C1 segment of cervical spinal cord (tissue), 14 donors: ENCODE measurements around the gene CCDC85A.

Experiments
- DNase-seq, 14 donors: peaks; one replicate each; lab custom pipeline; 2025; lab: John Stamatoyannopoulos, UW

Gene CCDC85A

DNA sequence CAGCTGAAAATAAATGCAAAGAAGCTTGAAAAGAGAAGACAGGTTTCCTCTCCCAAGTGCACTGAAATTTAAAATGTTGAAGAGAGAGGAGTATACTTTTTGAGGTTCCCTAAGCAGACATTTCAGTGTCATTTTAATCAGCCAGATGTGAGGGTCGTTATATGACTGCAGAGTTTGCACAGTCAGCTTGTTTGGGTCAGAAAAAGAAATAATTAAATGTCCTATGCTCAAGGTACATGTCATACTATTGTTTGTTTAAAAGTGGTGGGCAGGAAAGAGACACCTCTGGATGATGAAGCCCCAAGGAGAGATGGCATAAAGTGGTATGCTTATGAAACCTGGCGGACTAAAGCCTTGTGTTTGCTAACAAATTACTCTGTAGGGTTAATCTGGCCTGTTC is 55.2 kb downstream of the CCDC85A start:
- DNase-seq: no peak

DNA sequence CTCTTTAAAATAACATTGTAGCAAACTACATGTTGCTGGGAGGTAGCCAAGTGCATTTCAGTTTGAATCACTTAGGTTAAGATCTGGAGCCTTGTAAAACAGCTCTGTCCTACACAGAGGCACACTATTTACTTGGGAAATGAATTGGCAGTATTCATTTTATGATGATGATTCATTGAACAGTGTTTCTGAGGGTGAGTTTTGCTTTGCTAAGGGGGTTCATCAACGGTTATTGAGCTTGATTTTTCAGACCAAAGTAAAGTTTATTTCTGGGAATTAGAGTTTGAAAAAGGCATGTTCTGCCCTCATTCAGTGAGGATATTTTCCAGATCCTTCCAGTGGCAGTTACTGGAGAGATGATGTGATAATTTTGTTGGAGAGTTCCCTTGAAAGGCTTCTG is 55.6 kb downstream of the CCDC85A start:
- no peak for DNase-seq

DNA sequence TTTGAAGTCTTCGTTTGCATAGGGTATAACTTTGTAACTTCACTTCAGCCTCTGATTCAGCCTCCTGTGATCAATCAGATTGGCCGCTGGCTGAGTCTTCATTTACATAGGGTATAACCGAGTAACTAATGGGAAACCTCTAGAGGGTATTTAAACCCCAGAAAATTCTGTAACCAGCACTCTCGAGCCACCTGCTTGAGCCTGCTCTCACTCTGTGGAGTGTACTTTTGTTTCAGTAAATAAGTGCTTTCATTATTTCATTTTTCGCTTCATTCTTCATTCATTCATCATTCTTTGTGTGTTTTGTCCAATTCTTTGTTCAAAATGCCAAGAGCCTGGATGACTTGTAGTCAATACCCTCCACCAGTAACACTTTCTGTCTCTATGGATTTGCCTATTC is 56.4 kb downstream of the CCDC85A start:
- DNase-seq: no peak

DNA sequence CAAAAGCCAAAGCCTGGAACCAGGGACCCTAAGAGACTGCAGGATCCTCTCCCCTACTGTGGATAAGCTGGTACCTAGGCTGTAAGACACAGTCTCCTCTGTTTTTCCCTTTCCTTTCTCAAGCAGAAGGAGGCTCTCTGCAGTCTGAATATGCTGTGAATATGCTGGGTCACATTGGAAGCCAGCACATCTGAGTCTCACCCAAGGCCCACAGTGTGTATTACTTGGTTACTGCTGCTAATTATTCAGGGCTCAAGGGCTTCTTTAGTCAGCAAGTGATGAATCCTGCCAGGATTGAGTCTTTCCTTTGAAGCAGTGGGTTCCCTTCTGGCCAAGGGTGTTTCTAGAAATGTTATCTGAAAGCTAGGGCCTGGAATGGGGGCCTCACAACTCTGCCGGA is 60.7 kb downstream of the CCDC85A start:
- no peak for DNase-seq

DNA sequence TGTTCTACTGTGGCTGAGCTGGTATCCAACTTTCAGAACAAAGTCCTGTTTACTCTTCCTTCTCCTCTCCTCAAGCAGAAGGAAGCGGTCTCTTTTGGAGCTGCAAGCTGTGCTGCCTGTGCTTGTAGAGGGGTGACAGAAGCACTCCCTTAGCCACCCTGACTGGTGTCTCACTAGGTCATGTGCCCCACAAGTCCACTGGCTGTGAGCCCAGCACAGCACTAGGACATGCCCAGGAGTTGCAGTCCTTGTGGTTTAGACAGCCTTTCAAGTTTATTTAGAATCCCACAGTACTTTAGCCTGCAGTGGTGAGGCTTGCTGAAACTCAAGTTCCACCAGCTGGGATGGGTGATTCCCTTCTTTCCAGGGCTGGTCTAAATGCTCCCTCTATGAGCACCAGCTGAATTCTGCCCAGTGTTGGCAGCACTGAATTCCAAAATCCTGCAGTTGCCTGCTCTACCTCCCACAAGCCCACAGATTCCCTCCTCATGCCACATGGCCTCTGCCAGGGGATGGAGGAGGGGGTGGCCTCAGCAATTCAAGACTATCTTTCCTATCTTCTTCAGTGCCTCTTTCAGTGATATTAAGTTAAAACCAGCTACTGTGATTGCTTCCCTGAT is 61.2 kb downstream of the CCDC85A start:
- DNase-seq: peak in 2 of 14 donors; percentile 0 to 9

DNA sequence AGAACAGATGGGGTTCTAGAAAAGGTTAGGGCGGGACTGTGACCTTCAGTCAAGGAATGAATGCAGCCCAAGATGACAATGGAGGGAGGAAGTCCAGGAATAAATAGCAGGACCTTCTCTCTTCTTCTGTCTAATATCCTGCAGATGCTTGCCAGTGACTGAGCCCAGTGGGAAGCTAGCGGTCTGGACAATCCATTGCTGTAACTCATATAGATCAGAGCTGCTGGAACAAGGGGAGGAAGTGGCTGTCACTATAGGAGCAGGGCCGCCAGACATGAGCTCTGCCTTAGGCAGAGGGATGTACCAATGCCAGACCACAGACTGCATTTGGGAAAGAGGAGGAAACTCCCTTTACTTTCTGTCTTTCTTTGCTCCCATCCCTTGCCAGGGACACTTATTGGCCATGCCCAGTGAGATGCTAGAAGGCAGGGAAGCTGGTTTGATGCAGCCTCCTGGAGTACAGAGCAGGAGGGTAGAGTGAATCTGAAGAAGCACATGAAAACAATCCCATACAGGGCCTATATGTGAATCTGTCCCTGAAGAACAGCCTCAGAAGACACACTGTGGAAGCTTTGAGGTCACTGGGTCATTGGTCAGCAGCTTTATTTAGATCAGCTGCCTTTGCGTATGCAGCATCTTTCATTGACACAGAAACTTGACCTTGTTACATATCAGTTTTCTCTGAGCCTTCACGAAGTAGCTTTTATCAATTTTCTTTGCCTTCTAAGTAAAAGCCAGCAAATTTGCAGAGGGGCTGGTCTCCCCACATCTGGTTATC is 65.4 kb downstream of the CCDC85A start:
- DNase-seq: no peak

DNA sequence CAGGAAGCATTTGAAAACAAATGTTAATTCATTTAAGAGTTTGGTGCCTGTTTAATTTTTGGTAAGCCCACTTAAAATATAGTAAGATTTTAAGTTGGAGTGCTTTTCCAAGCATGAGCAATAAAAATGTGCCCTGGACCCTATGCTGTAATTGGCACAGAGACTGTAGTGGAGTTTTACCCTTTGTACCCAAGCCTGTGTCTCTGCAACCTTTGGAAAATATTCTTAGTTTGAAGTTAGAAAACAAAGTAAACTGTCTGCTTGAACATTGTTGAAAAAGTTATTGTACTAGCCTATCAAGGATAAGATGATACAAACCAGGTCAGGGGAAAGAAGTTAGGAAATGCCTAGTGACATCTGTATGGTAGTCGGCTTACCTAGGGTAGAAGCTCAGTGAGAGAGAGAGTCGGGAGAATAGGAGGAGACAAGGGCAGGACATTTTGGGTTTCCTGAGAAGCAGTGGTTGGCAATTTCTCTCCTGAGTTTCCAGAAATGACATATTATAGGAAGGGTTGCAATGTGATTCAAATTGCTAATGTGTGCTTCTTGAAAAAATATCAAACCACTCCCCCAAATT is 66.5 kb downstream of the CCDC85A start:
- no peak for DNase-seq

DNA sequence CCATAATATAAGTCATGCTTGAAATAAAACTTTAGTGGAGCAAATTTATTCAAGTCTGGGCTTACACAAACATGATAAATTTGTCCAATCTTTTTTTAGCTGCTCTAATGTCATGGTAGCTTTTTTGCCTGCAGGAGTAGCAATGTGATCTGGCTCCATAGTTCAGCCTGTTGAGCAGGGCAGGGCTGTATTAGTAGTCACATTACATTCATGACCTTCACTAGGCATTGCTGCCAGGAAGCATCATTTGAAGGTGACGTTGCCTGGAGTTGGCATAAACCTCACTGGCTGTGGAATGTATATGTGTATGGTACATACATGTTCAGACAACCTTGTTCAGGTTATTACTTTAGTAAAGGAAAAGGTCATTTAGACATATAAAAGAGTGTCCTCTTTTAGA is 76.6 kb downstream of the CCDC85A start:
- no peak for DNase-seq

DNA sequence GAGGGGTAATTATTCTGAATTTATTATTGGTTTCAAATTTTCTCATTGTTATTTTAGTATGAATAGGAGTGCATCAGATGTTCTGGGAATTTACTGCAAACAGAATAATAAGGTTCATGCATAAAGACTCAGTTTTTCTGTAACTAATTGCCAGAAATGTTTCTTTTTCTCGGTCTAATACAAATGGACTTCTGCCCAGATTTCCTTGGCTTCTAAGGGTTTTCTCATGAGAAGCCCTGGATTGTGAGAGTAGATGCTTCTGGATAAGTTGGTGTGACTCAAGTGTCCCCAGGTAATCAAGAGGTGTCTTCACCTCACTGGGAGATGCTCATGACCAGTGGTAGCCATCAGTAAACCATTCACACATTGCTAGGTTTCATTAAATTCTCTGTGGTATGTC is 78.5 kb downstream of the CCDC85A start:
- DNase-seq: no peak

DNA sequence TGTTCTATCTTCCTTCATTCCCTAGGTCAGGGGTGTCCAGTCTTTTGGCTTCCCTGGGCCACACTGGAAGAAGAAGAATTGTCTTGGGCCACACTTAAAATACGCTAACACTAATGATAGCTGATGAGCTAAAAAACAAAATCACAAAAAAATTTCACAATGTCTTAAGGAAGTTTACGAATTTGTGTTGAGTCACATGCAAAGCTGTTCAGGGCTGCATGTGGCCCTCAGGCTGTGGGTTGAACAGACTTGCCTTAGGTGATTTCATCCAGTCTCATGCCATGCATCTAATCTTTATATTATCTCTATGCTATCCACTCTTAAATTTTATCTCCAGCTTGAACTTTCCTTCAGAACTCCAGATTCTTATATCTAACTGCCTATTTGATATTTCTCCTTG is 80.1 kb downstream of the CCDC85A start:
- no peak for DNase-seq

DNA sequence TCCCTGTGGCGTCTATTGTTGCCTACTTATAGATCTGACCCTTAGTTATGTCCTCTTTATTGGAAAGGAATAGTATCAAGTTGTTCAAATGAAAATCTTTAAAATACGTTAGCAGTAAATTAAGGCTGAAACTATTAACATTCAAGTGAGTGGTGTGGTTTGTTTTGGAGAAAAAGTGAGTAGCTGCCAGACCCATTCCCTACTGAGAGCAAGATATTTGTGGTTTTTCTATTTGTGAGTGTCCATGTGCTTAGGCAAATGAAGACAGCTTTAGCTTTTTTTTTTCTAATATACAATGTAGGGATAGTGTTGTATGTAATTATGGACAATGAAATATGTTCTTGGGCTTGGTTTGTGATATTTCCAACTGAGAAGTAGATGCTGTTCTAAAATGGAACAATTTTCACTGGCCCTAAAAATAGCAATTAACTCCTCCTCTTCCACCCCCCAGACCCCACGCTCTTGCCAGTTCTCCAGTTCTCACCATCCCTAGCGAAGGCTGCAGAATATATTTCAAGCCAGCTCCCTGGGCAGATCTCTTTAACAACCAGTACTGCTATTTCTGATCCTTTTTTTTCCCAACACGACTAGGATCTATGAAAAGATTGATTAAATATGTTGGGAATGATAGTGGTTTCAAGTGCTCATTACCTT is 83.1 kb downstream of the CCDC85A start:
- peak in 1 of 14 donors; percentile 97 for DNase-seq

DNA sequence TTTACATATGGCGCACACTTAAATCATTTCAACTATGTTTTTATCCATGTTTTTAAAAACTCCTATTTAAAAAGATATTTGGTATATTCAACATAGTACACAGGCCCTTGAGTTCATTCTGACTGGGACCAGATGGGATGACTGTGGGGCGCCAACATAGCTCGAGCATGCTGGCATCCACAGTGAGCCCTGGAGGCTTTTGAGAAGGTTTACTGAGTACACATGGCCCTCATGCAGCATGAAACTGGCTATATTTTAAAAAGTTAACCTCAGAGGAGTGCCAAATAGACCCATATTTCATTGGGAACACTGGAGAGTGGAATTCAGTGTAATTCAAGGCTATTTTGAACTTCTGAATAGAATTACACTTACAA is 83.6 kb downstream of the CCDC85A start:
- peak in 3 of 14 donors; percentile 5 to 97 (median 21) for DNase-seq

DNA sequence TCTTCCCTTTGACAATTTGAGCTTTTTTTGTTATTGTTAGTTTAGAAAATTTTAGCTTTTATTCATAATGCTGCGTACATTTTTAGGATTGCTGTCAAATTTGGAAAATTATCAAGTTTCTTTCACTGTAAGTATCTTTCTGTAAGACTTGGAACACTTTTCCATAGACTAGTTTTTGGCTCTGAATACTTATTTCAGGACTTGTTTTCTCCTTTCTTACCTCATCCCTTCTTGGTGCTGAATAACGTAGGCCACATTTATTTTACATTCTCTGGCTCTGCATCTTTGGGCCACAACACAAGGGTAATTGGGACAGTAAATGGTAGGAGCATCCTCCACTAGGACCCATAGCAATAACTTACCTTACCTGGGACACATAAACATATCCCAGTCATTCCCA is 85.1 kb downstream of the CCDC85A start:
- DNase-seq: no peak

DNA sequence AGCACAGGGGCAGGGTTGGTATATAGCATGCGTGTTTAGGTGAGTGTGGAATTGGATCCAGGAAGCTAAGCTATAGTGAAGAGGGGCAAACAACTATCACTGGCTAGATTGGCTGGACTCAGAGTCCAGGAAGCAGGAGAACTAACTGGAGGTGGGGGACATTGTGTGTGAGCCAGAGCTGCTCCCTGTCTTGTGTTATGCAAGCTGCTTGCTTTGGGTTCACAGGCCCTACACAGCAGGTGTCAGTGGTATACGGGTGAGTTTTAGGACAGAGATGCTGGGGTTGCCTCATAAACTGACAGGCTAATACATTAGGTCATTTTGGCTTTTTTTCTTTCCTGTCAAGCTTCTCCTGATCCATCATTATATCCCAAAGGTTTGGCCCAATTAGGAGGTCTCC is 87.5 kb downstream of the CCDC85A start:
- DNase-seq: no peak

DNA sequence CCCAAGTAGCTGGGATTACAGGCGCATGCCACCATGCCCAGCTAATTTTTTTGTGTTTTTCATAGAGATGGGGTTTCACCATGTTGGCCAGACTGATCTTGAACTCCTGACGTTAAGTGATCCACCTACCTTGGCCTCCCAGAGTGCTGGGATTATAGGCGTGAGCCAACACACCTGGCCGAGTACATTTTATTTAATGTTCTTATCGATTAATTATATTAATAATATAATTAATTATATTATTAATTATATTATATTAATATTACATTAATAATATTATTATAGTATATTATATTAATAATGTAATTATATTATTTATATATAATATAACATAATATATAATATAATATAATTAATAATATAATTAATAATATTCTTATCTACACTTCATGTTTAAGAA is 101.4 kb downstream of the CCDC85A start:
- DNase-seq: no peak

DNA sequence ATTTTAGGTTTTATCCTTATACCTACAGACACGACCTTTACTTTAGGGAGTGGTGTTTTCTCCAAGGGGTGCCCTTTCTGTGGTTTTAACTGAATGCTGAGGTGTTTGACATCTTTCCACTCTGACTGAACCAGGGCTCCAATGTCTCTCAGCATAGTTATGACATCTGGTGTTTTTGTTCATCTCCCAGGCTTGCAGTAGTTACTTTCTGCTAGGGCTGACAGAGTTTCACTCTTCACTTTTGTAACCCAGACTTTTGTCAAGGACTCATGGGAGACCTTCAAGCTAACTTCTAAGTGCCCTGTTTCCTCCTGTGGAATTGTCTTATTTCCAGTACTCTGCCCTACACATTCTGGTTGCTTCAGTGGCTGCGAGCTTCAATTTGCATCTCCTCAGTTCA is 103.1 kb downstream of the CCDC85A start:
- DNase-seq: no peak

DNA sequence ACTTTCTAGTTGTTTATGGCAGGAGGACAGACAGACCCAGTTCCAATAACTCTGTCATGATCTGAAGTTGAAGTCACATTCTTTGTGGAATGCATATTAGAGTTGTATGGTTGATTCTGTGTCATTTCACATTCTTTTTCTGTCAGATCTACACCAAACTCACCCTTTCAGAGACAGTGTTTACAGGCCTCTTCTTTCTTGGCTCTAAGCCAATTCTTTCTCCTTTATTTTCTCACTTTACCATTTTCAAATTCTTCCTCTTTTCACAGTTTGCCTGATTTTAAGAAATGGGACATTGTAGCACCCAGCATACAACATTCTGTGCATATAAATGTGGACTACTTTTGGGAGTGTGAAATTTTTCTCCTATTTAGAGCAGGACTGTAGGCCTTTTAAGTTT is 103.7 kb downstream of the CCDC85A start:
- no peak for DNase-seq

DNA sequence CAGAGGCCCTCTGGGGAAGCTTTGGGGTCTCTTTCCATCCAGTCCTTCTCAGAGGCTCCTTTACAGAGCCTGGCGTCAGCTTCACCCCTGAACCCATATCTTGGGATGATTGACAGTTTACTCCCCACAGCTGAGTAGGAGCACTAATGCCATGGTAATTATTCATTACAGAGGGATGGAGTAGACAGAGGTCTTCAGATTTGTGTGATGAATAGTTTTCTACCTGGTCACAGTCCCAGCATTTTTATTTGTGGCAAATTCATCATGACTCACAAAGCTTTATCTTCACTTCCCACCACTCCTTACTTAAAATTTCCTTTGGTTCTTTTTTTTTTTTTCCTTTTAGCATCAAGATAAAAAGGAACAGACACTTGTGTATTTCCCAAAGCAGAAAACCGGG is 104.2 kb downstream of the CCDC85A start:
- DNase-seq: no peak

DNA sequence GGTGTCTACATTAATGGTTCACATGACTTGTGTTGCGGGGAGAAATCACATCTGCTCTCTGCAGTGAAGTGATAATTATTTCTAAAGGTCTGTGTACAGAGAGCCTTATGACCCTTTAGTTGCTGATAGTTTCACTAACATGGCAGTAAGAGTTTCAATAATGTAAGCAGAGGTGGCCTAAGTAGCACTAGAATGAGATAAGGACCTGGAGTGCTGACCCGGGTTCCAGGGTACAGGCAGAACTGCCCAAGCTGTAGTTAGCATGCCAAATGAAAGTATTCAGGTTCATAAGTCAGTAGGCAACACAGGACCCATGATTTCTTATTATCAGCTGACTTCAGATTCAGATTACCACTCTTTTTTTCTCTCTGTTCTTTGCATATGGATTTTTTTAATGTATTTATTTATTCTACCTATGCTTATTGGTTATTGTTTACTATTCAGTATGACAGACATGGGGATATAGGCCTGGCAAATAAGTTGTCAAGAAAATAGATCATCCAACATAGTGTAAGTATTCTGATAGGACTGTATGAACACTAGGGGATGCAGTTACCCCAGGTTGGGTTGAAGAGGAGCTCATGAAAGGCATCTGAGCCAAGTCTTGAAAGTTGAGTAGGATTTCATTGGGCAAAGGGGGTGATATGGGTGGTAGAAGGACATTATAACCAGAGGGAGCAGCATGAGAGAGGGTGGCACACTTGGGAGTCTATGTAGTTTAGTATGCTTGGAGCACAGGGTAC is 105.2 kb downstream of the CCDC85A start:
- no peak for DNase-seq

DNA sequence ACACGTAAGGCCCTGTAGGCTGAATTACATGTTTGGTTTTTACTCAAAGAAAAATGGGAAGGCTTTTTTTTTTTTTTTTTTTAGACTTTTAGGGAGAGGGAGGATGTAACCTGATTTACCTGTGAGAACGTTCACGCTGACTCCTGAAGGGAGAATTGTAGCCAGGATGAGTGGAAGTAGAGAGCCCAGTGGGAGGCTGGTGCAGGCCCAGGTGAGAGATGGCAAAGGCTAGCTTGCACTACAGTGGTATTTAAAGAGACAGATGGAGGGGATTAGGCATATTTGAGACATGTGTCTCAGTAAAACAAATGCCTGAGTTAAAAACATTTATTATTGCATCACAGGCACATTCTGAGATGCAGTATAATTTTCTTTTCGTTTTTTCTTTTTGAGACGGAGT is 107.9 kb downstream of the CCDC85A start:
- DNase-seq: peak in 1 of 14 donors; percentile 60

DNA sequence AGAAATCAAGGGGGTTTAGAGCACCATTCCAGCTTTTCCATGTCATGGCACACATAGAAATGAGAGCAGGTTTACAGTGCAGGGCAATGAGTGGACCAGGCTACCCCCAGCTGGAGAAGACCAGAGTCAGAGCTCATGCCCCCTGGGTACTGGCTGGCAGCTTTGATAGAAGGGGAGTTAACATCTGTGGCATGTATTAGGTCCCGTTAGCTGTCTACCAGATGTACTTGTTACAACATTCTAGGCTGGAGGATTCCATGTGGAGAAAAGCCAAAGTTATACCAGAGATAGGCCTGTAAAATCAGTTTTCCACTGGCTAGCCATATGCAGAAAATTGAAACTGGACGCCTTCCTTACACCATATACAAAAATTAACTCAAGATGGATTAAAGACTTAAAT is 109.2 kb downstream of the CCDC85A start:
- no peak for DNase-seq

DNA sequence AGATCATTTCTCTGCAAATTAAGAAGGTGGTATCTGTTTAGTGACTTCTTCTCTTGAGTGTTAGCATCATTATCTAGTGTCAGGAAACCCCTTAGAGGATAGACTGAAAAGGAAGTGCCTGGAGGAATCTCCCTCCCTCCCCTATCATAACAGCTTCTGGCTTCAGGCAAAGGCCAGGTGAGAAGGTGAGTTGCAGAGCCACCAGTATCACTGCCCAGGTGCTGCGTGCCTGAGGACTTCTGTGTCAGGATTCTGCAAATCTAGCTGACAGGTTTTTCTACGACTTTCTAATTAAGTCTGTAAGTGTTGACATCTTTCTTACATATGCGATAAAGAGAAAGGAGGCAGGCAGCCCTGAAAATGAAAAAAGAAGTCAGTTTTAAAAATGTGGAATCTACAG is 111.9 kb downstream of the CCDC85A start:
- DNase-seq: no peak
